Activated T-cell treated with anti-CD3 and anti-CD28 coated beads, Interleukin-2, amount 50 U/mL, for 1 hour (primary cell): ENCODE measurements around the gene CFAP410.

Experiments
- DNase-seq: peaks from one replicate; pipeline ENCODE4 v3.0.0-alpha.2; 2020

Gene CFAP410

DNA sequence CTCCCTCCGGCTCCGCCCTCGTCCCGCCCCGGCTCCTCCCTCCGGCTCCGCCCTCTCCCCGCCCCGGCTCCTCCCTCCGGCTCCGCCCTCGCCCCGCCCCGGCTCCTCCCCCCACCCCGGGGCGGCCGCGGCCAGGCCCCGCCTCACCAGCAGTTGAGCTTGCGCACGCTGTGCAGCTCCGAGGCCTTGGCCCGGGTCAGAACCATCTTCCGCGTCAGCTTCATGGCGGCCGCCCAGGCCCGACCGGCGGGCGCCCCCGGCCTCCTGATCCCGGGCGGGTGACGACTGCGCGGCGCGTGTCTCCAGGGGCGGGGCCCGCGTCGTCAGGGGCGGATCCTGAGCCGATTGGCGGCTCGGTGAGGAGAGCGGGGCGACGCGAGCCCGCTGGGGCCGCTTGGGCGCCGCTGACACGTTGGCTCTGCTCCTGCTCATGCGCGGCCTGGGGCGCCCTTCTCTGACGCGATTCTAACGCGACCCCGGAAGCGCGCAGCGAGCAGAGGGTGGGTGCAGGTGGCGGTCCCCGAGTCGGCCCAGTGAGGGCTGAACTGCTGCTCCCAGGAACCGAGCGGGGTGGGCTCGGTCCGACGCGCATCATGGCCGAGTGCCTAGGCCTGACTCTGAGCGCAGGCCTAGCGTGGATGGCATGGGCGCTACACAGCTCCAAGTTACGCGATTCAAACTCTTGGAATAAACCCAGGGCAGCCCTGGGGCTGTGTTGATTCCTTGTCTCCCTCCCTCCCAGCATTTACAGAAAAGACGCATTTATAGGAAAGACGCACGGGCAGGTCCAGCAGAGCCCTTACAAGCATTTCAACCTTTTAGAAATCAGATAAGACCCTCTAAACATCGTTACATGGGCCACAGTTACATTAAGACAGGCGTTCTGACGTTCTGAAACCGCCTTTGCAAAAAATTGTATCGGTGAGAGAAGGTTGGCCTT, at the start of gene CFAP410:
Gene CFAP410 (minus strand): TSS at position 420 of the 940 bp plus-strand sequence. CDS start 196 bp downstream, at position 224.
- DNase-seq = peak; percentile 95

DNA sequence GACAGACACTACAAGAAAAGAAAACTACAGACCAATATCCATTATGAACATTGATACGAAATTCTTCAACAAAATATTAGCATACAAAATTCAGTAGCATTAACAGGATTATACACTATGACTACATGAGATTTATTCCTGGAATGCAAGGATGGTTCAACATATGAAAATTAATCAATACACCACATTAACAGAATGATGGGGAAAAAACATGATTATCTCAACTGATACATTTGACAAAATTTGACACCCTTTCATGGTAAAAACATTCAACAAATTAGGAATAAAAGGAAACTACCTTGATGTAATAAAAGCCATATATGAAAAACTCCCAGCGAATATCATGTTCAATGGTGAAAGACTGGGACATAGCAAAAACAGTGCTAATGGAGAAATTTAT, 45.8 kb upstream of the CFAP410 start:
- no peak for DNase-seq

DNA sequence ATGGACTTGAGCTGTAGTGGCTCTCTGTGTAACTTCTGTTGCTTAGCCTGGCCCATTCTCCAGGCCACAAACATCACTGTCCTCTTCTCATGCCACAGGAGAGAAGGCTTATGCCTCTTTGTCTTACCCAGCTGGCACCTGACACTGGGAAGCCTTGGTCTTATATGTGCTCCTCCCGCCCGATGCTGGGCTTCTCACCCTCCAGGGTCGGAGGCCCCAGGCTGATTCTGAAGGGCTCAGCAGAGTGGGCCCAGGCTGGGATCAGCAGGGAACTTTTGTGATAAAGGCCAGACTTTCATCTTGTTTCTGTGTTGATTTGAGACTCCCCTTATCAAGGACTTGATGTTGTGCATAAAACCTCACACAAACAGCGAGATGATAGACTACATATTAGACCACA, 44.0 kb upstream of the CFAP410 start:
- no peak for DNase-seq

DNA sequence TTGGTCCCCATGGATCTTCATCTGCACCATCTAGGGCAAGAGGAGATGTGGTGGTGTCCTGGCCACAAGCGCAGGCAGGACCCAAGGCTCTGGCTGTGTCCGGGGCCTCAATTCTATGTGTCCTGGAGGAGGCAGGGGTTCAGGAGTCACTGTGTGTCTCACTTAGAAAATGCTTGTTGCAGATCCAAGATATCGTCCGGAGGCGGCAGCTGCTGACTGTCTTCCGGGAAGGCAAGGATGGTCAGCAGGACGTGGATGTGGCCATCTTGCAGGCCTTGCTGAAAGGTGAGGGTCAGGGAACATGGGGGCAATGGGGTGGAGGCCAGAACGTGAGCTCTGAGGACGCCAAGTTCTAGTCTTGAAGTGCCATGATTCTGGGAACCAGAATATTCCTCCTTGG, 43.3 kb upstream of the CFAP410 start:
- no peak for DNase-seq

DNA sequence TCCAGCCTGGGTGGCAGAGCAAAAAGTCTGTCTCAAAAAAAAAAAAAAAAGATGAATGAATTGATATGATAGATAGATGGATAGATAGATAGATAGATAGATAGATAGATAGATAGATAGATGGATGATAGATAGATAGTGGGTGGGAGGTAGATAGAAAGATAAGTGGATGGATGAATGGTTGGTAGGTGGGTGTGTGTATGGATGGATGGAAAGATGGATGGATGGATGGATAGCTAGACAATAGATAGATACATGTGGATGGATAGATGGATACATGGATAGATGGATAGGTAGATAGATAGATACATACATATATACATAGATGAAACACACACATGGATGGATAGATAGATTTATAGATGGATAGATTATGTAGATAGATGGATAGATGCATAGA, 42.7 kb upstream of the CFAP410 start:
- DNase-seq = no peak

DNA sequence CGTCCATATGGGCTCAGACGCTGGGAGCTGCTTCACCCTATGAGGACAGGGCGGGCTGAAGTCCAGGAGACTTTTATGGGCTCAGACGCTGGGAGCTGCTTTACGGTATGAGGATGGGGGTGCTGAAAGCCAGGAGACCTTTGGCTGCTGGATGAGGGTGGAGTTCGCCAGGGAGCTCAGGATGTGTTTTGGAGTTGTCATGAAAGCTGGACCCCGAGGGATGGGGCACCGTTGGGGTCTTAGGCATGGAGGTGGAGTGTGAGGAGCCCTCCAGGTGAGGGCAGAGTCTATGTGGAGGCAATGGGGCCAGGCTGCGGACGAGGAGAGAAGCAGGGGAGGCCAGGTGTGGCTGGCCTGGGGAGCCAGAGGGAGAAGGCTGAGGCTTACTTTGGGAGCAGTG, 41.7 kb upstream of the CFAP410 start:
- DNase-seq = no peak

DNA sequence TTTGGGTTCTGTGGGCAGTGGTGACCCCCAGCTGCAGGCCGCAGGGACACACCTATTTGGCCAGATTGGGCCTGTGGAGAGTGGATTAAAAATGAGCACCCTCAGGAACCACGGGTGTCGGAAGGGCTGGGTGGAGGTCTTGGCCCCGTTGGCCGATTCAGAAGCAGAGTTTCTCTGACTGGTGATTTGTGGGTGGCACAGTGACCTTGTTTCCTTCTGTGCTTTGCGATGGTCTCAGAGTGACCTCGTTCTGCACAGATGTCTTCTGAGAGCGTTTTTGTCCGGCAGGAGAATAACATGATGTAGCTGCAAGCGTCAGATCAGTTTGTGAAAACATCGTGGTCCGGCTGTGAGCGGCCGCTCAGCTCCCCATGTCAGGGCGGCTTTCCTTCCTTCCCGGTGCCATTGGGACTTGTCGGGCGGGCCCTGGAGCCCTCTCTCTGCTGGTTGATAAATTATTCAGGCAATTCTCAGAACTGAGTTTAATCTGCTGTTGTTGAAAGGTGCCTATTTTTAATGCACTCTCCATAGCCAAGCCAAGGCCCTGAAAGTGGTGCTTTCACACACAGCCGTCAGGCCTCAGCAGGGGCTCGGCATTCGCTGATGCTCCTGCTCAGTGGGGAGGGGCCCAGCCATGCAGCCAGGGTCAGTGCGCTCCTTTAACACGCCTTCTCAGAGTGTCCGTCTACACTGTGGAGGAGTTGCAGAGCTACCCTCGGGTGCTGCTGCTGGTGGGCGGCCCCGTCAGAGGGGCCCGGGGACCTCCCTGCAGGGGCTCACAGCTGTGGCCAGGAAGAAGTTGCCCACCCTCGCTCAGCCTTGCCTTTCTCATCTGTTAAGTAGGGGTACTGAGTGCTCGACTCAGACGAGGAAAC, 41.0 kb upstream of the CFAP410 start:
- DNase-seq = no peak

DNA sequence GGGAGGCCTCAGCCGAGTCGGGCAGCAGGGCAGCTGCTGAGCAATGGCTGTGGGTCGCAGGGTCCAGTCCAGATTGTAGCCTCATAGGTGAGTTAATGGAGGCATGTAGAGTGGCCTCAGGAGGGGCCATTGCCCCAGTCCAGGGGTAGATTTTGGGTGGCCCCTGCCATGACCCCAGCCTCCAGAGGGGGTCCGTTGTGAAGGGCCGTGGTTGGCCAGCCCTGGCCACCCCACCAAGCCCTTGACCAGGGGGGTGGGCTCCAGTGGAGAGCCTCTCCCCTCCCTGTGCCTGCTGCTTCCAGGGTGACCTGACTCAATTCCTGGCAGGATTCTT, 40.3 kb upstream of the CFAP410 start:
- no peak for DNase-seq

DNA sequence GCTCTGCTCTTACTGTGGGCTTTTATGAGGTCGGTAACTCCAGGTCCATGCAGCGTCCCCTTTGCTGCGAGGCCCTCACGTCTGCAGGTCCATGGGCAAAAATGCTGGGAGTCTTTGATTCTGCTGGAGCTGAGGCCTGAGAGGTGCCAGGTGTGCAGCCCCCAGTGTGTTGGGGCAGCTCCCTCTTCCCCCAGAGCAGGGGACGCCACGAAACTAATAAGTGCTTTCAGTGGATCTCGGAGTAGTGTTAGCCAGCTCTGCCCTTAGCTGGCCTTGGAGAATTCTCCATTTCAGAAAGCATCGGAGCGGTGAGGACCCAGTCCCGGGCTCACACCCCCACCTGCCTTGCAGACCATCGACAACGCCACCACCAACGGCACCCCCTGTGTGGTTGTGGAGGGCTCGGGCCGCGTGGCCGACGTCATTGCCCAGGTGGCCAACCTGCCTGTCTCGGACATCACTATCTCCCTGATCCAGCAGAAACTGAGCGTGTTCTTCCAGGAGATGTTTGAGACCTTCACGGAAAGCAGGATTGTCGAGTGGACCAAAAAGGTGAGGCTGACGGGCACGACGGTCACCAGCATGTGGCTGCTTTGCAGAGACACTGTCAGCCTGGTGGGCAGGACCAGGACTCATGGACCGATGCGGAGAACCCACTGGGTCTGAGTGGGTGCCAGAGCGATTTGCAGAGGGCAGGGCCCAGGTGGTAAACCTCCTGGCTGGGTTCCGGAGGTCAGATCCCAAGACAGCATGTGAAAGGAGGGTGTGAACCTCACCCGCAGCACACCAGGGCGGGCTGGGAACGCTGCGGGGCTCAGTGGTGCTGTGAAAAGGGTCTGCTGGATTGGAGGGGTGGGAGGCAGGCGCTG, 39.7 kb upstream of the CFAP410 start:
- DNase-seq = no peak

DNA sequence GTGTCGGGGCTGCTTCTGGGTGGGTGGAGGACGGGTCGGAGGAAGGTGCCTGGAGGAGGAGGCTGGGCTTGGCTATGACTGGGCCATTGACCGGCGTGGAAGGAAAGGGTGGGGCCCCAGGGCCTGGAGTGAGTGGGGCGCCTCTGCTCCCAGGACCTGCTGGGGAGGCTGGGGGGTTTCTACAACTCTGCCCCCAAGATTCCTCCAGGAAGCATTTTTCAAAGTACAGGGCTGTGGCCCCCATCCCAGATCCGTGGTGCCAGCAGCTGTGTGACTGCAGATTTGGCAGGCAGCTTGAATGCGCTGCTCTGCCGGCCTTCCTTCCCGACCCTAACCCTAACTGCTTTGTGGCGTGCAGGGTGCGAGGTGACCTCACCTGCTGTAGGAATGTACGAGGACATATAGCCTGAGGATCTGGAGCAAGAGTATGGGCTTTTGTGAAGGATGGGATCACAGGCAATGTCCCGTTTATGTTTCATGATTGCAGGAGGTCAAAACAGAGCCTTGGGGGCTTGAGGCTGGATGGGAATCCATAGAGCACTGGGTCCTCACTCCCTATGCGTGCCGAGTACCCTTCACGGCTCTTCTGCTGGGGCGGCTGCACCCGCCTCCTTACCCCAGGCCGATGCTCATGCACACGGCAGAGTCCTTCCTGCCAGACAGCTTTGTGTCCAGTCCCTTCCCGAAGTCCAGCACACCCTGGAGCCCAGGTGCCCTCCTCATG, 38.9 kb upstream of the CFAP410 start:
- DNase-seq = no peak

DNA sequence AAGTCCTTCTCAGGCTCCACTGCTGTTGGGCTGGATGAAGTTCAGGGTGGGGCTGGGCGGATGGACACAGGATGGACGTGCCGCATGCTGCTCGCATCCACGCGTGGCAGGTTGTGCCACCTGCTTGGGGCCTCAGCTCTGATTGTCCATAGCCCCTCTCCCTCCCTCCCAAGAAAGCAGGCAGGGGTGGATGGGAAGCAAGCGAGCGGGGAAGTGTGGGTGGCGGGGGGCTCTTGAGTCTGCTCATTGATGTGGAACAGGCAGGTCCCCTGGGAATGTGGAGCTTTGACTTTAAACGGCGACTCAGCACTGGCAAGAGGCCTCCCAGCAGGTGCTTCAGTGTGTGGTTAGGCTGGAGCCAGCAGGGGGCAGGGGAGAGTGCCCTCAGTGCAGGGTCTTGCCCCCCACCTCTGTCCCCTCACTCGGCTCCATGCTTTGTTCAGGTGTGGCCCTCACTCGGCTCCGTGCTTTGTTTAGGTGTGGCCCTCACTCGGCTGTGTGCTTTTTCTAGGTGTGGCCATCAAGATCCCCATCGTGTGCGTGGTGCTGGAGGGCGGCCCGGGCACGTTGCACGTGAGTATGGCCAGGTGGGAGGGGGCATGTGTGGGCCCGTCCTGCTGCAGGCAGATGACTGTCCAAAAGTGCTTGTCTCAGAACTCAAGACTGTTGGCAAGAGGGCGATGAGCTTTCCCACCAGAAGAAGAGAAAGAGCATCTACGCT, 38.2 kb upstream of the CFAP410 start:
- no peak for DNase-seq

DNA sequence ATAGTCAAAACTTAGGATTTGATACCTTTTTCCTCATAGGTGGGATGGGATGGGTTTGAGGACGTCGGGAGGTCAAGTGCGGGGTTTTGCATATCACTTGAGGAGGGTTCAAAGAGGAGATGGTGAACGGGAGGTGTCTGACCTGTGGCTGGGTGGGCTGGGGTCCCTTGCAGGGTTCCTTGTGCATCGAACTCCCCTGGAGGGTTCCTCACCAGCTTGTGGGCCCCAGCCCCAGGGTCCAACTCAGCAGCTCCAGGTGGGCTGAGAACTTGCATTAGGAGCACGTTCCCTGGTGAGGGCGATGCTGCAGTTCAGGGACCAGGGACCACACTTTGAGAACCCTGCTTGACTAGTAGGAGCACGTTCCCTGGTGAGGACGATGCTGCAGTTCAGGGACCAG, 37.4 kb upstream of the CFAP410 start:
- DNase-seq = no peak

DNA sequence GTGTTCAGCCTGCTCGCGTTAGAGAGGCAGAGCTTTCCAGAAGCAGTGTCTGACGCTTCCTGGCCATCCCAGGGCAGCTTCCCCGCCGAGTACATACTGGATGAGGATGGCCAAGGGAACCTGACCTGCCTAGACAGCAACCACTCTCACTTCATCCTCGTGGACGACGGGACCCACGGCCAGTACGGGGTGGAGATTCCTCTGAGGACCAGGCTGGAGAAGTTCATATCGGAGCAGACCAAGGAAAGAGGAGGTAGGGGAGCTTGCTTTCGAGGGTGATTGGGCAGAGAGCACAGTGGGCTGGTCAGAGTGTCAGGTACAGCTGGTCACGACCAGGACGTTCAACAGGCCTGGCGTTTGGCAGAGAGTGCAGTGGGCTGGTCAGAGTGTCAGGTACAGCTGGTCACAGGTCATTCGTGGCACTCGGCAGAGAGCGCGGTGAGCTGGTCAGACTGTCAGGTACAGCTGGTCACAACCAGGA, 36.6 kb upstream of the CFAP410 start:
- DNase-seq = no peak

DNA sequence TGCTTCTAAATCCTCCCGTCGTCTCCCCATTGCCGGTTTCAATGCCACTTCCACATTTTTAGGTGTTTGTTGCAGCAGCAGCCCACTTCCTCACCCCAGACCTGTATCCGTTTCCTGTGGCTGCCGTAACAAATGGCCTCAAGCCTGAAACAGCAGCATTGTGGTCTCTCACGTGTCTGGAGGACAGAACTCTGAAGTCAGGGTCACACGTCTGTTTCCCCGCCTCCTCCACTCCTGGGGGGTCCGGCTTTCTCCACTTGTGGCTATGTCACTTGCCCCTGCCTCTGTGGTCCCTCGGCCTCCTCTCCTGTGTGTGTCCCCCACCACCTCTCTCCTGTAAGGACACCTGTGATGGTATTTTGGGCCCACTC, 36.1 kb upstream of the CFAP410 start:
- DNase-seq = no peak

DNA sequence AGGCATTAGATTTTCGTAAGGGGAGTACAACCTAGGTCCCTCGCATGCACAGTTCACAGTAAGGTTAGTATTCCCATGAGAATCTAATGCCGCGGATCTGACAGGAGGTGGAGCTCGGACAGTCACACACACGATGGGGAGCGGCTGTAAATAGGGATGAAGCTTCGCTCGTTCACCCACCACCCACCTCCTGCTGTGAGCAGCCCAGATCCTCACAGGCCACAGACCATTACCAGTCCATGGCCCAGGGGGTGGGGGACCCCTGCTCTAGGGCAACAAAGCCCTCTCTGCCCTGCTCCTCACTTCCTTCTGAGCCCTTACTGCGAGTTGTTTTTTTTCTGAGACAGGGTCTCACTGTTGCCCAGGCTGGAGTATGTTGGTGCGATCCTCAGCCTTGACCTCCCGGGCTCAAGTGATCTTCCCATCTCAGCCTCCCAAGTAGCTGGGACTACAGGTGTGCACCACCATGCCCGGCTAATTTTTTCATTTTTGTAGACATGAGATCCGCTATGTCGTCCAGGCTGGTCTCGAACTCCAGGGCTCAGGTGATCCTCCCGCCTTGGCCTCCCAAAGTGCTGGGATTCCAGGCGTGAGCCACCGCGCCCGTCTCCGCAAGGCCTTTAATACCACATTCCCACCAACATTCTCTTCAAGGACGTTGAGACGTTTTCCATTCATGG, 35.6 kb upstream of the CFAP410 start:
- no peak for DNase-seq

DNA sequence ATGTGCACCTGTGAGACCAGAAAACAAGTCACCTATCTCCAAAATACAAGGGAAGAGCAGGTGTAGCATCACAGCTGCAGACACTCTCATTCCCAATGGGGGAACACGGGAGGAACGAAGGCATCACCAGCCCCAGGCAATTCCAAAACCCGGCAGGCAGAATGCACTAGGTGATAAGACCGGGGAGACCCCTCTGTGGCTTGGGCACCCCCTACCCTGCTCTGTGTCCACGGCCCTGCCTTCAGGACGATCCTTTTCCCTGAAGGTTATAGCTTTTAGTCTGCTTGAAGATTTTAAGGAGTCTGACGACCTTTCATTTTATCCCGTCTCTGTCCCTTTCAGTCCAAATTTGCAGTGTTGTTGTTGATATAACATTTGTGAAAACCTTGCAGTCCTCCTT, 33.4 kb upstream of the CFAP410 start:
- DNase-seq = no peak

DNA sequence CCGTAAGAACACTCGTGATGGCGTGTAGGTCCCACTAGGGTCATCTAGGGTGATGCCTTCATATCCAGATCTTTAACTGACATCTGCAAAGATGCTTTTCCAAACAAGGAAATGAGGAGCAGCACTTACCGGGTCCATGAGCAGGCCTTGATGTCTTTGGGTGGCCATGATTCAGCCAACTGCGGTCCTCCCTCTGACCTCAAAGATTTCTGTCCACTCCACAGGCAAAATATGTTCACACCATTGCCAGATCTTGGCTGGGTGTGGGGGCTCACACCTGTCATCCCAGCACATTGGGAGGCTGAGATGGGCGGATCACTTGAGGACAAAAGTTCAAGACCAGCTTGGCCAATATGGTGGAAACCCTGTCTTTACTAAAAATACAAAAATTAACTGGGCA, 32.4 kb upstream of the CFAP410 start:
- DNase-seq = no peak

DNA sequence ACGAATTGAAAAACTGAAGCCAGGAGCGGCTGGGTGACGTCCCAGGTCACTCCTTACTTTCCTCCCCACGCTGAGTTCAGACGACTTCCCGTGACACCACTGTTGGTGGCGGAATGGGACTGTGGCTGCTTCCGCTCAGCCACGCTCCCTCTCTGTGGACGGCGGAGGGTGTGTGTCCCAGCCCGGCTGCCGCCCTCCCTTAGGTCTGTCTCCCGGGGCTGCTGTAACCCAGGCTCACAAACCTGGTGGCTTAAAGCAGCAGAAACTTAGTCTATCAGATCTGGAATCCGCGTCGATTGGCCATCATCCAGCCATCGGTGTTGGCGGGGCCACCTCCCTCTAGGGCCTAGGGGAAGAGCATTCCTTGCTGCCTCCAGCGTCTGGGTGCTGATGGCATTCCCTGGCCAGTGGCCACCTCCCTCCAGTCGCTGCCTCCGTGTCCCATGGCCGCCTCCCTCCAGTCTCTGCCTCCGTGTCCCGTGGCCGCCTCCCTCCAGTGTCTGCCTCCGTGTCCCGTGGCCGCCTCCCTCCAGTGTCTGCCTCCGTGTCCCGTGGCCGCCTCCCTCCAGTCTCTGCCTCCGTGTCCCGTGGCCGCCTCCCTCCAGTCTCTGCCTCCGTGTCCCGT, 31.7 kb upstream of the CFAP410 start:
- DNase-seq = no peak

DNA sequence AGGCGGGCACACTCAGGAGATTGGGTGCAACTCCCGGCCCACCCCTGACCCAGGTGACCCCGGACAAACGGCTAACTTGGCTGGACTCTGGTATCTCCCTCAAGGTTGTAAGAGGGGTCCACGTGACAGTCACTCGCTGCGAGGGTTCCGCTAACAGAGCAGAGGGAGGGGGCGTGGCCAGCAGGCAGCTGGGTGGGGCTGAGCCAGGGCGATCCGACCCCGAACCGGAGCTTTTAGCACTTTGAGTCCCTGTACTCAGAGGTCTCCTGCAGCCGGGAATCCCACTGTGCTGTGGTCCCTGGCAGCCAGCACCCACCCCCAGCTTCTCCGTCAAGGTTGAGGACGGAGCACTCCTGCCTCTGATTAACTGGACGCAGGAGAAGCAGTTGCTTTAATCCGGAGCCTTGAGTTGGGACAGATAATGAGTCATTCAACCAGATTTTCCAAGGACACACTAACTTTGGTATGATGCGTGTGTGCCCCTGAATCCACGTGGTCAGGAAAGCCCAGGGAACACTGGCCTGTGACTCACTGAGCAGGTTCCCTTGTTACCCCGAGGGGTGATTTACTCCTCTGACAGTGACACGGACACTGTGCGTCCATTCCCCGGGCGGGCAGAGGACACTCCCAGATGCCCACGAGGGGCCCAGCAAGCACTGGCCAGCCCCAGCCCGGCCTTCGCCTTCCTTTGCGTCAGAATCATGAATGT, 31.0 kb upstream of the CFAP410 start:
- DNase-seq = no peak
